Stimulated activated CD8-positive, alpha-beta memory T cell treated with anti-CD3 and anti-CD28 coated beads, Interleukin-2, amount 100 ng/mL, for 1 hour (primary cell): ENCODE measurements around the gene TSNAXIP1.

Source experiments
- DNase-seq, 2 donors: peaks; one replicate each; pipeline ENCODE4 v3.0.0-alpha.2; 2020; ENCODE audit warnings: low read depth in 2 of 2

Gene TSNAXIP1, protein sequence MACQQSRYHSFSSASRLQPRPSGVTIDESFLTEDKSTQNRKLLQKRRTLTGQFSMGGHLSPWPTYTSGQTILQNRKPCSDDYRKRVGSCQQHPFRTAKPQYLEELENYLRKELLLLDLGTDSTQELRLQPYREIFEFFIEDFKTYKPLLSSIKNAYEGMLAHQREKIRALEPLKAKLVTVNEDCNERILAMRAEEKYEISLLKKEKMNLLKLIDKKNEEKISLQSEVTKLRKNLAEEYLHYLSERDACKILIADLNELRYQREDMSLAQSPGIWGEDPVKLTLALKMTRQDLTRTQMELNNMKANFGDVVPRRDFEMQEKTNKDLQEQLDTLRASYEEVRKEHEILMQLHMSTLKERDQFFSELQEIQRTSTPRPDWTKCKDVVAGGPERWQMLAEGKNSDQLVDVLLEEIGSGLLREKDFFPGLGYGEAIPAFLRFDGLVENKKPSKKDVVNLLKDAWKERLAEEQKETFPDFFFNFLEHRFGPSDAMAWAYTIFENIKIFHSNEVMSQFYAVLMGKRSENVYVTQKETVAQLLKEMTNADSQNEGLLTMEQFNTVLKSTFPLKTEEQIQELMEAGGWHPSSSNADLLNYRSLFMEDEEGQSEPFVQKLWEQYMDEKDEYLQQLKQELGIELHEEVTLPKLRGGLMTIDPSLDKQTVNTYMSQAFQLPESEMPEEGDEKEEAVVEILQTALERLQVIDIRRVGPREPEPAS

DNA sequence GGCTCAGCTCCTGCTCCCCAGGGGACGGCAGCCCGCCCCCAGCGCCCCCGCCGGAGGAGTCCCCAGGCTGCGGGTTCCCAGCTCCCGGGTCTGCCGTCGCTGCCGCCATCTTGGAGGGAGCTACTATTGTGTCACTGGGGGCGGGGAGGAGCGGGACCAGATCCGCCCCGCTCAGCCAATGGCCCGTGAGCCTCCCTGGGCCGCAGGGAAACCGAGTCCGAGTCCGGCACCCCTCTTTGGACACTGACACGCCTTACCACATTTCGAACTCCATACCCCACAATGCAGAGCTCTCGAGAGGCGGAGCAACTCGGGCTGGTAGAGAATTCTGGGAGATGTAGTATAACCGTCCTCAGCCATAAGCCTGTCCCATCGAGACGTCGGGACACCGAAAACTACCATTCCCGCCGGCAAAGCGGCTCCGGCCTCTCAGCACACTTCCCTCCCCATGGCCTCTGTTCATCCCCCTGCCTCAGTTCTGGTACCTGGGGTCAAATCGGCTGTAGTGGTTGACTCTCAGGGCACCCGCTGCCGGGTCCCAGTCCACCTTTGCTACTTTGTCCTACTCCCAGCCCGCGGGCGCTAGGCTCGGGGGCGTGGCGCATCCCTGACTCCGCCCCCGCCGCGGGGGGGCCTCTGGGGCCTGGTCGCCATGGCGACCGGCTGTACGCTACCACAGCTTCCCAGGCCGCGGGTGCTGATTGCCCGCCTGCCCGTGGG is at the start of gene TSNAXIP1, which contains the start of gene RANBP10:
TSS of gene TSNAXIP1 (plus strand) at position 462 of the 720 bp plus-strand sequence. CDS start 261 bp downstream, outside the sequence.
TSS of gene RANBP10 (minus strand) at position 133 of the 720 bp plus-strand sequence. CDS start at position 109, 24 bp downstream.
- peak; percentile 85 to 91 for DNase-seq

DNA sequence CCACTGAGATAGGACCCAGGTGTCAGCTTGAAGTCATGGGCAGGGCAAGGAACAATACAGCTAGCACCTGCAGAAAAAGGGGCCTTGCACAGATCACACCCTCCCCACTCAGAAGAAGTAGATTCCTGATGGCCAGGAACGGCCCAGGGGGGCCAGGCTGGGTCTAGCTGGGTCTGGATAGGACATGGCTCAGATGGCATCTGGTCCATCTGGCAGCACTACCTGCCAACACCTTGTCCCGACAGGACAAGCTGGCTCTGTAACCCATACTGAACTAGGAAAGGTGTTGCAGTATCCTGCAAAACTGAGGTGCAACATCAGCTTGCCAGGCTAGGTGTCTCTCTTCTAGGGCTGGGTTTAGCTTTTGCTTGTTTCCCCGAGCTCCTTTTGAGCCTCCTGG is 48.7 kb upstream of the TSNAXIP1 start:
- DNase-seq, result no peak

DNA sequence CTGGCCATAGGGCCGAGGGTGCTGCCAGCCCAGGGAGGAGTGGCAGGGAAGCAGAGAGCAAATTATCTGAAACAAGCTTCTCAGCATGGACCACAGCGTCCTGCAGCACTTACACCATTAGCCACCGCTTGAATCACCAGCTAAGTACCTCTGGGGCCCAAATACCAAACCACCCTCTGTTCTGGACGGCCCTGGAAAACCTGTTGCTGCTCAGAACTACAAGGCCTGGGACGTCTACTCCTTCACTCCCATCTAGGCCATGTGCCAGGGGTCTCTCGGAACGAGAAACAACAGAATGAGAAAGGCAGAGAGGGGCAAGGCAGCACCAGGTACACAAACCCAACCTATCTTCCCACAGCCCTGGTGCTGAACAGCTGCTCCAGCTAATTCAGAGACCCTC is 47.7 kb upstream of the TSNAXIP1 start:
- DNase-seq, result no peak

DNA sequence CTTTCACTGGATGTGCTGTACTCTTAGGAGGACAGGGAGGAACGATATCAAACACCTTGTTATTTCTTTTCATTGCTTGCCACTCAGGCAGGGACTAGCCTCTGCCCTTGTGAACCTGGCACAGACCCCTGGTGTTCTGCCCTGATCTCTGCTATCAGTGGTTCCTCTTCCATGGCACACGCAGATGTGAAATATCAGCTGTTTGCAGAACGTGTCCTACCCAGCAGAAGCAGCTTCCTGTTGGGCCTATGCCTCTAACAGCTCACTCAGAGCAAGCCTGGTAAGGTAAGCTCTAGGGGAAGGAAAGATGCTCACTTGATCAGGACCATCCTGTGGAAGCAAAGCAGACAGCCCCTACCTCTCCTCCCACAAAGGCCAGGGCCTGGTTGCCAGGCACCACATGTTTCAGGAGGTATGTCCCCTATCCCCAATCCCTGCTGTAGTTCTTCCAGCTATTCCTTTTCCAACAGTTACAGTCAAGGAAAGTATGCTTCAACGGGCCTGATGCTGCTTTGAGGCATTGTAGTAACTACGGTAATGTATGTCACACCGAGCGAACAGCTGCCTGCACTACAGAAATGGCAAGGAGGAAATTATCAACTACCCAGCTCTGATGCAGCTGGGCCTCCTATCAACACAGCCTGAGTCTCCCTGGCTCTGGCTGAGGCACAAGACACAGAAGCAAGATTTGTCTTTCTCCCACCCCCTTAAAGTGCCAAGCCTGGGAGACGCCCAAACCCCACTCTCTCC is 46.3 kb upstream of the TSNAXIP1 start:
- no peak for DNase-seq

DNA sequence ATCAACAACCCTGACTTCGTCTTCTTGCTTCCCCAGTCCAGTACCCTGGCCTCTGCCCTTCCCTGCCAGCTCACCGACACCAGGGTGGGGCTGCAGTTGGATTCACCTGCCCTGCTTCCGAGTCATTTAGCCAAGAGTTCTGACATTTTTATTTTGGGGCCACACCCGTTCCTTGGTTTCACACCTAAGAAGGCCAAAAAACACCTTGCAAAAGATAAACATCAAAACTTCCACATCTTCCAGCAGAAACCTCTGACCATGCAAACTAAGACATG is 45.8 kb upstream of the TSNAXIP1 start:
- DNase-seq, result no peak

DNA sequence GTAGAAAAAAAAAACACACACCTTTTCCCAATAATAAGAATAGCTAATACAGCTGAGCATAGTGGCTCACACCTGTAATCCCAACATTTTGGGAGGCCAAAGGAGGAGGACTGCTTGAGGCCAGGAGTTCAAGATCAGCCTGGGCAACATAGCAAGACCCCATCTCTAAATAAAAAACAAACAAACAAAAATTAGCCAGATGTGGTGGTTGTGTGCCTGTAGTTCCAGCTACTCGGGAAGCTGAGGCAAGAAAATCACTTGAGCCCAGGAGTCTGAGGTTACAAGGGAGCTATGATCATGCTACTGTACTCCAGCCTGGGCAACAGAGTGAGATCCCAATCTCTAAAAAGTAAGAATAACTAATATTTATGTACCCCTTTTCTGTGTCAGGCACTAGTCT is 44.8 kb upstream of the TSNAXIP1 start:
- no peak for DNase-seq

DNA sequence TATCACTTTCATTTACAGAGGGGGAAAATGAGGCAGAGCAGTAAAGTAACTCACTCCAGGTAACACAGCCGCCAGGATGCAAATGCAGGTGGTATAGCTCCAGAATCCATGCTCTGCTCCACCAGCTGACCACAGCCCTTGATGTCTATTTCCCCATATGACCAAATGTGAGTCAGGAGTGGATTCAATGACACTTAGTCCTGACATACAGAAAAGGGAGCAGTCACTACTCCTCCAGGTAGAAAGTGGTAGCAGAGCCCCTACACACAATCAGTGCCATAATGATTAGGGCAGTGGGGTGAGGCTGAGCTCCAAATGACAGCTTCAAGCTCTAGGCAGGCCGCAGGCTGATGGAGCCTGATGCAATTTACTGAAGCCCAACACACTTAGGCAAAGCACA is 44.3 kb upstream of the TSNAXIP1 start:
- no peak for DNase-seq

DNA sequence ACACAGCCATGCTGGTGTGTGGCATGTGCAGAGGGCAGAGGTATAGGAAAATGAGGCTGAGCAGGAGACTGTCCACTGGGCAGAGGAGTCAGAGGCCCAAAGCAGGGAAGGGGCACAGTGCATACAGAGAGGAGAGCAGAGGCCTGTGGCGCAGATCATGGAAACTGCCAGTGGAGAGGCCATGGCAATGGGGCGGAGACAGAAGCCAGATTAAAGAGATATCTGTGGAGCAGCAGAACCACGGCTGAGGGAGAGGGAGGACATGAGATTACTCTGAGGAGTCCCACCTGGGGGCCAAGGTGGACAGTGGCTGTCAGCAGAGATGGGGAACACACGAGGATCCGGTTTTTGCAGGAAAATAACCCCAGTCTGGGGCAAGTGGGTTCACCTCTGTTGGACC is 43.6 kb upstream of the TSNAXIP1 start:
- DNase-seq, result no peak

DNA sequence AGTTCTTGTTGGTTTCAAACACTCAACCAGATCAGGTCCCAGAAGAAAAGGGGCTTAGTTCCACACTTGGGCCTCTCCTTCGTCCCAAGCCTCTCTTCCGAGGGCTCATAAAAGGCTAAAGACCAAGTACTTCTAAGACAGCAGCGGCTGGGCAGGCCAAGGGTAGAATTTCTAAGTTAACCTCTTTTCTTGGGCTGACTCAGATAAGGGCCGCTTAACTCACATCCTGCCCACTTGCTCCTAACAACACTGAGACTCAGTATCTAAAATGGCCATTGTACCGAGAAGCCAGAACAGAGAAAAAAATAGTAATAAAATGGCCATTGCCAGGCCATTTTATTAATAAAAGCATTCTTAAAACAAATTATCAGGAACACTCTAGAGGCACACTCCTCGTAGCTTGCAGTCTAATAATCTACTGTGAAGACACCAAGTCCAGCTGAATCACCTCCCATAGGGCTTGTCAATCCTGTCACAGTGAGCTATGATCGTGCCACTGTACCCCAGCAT is 42.5 kb upstream of the TSNAXIP1 start:
- no peak for DNase-seq

DNA sequence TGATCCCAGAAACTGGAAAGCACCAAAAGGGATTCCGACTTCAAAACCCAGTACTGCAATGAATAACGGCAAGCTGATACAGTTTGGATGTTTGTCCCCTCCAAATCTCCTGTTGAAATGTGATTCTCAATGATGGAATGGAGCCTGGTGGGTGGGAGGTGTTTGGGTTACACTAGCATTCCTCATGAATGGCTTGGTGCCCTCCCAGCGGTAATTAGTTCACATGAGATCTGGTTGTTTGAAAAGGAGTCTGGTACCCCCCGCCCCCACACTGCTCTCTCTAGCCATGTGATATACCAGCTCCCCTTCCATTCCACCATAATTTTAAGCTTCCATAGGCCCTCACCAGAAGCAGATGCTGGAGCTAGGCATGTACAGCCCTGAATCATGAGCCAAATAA is 40.4 kb upstream of the TSNAXIP1 start:
- DNase-seq, result no peak

DNA sequence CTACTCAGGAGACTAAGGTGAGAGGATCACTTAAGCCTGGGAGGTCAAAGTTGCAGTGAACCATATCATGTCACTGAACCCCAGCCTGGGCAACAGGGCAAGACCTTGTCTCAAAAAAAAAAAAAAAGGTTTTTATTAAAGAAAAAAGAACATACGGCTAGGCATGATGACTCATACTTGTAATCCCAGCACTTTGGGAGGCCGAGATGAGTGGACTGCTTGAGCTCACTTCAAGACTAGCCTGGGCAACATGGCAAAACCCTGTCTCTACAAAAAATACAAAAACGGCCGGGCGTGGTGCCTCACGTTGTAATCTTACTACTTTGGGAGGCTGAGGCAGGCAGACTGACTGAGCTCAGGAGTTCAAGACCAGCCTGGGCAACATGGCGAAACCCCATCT is 38.7 kb upstream of the TSNAXIP1 start:
- DNase-seq, result no peak

DNA sequence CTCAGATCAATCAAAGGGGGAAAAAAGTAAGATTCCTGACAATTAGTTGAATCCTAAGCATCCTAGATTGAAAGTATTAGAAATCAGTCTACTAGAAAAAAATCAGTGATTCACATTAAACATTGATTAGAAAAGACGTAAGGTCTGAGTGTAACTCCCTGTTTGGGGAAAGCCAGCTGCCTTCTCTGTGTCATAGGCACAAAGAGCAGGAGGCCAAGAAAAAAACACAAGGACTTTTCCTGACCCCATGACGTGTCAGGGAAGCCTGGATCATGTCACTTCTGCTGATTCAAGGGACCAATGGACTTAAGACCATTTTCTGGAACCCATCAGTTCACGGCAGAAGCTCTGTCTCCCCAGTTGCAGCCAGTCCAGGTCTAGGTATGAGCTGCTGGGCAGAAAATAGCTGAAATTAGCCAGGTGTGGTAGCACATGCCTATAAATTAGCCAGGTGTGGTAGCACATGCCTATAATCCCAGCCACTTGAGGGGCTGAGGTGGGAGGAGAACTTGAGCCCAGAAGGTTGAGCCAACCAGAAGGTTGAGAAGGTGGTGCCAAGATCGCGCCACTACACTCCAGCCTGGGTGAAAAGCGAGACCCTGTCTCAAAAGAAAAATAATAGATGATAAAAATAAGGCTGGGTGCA is 36.2 kb upstream of the TSNAXIP1 start:
- DNase-seq, result no peak

DNA sequence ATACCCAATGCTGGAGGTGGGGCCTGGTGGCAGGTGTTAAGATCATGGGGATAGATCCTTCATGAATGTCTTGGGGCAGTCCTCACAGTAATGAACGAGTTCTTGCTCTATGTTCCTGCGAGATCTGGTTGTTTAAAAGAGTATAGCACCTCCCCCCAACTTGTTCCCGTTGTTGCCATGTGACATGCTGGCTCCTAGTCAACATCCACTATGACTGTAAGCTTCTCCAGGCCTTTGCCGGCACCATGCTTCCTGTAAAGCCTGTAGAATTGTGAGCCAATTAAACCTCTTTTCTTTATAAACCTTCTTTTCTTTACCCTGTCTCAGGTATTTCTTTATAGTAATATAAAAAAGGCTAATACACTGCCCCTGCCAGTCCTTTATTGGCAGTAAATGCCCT is 33.6 kb upstream of the TSNAXIP1 start:
- no peak for DNase-seq

DNA sequence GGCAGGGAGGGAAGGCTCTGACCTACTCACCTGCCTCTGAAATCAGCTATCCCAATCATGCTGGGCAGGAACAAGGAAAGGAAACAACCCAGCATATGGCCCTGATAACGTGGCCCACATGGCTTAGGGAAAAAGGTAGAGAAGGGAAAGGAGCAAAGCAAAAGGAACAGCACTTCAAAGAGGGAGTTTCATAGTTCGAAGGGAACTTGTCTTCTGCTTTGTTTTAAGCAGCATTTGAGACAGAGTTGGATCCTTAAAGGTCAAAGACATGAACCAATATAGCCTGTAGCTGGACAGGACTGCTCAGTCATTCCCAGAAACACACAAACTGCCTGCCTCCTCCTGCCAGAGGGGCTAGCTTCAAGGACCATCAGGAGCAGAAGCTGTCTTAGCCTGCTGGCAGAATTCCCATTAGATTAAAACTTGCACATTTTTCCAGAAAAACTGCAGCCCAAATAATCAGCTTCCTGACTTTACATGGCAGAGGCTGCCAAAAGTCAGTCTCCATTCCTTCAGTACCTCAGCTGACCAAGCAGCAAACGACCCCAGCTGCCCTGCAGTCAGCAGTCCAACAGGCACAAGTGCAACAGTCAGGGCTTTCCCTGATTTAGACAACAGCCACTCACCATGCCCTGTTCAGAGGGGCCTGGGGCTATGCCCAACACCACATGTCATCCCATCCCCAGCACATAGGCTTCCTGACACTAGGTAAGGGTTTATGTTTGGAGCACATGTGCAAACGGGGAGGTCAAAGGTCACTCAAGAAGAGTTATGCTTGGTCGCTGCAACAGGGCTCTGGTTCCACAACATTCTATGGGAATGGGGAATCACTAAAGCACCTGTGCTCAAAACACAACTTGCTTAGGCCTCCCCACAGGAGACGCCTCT is 32.9 kb upstream of the TSNAXIP1 start:
- no peak for DNase-seq

DNA sequence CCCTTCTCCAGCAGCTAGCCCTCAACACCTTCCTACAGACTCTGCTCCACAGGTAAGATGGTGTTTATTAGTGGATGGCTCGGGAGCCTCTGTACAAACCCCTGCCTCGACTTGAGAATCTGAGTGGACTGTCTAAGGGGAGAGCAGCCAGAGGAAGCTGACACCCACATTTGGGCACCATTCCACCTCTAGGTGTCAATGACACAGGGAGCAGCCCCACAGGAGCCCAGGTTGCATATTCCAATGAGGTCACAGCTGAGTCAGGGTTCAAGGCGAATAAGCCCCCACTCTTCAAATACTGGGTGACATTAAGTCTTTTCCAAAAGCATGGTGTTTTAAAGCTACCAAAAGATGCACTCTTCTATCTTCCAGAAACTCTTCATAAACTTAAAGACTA is 32.2 kb upstream of the TSNAXIP1 start:
- DNase-seq, result no peak

DNA sequence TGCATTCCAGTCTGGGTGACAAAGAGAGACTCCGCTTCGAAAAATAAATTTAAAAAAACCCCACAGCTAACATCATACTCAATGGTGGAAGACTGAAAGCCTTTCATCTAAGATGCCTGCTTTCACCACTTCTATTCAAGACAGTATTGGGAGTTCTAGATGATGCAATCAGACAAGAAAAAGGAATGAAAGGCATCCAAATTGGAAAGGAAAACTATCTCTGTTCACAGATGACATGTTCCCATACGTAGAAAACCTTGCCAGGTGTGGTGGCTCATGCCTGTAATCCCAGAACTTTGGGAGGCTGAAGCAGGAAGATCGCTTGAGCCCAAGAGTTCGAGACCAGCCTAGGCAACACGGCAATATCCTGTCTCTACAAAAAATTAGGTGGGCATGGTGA is 31.4 kb upstream of the TSNAXIP1 start:
- no peak for DNase-seq

DNA sequence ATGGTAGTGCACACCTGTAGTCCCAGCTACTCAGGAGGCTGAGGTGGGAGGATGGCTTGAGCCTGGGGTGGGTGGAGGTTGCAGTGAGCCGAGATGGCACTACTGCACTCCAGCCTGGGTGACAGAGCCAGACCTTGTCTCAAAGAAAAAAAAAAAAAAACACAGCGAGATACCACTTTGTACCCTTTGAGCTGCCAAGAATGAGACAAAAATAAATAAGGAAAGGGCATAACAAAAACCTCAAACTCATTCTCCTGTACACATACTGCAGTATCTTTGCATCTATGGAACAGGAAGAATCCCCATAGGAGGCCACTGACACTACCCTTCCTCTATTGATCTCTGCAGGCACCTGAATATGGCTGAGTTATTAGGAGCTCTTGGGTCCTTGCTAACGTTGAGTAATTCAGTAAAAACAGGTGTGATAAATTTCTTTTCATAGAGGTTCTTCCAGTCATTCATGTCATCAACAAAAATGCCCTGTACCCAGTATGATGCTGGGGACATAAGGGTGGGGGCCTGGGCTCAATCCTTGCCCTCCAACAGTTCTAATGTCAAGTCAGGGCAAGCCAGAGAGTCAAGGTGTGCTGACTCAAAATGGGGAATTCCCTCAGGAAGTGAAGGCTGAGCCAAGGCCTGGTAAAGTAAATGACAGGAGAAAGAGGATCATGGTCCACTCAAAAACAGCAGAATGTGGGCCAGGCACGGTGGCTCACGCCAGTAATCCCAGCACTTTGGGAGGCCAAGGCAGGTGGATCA is 27.3 kb upstream of the TSNAXIP1 start:
- no peak for DNase-seq

DNA sequence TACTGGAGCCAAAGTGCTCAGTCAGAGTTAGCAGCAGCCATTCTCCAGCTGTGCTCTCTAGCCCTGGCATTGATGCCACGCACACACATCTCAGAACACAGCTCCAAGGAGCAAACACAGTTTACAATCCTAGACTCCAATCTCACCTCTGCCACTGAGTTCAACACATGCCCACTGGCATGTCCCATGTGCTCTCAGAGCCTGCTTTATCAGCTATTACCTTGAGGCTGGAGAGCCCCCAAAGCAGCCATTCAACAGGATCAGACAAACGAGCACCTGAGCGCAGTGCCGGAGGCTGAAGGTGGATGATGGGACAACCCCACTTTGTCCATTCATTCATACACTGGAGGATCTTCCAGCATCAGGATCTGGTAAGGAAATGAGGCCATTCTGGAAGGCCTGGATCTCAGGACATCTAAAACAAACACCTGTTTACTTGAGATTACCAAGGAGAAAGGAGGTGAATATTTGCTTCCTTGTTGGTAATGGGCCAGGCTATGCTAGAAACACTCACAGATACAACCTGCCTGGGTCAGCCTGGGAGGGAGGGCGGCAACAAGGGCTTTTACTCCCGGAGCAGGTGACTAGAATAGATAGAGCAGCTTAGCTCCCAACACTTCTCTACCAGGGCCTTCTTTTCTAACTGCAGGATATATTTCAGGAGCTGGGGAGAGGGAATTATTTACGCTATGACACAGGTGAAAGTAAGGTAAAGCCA is 25.7 kb upstream of the TSNAXIP1 start:
- no peak for DNase-seq

DNA sequence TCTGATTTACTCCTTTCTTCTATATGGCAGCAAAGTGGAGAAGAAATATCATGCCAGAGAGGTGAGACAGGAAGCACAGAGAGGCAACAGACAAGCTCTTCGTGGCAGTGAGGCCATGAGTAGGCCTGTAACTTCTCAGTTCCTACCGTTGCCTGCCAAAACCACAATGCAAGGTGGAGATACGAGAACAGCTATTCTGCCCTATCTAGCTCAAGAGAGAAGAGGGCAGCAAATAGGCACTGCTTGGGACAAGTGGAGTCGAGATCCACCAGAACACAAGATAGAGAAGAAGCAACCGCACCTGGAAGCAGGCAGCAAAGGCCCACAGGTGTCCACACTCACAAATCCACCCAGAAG is 25.1 kb upstream of the TSNAXIP1 start:
- no peak for DNase-seq
